NCI-H2171 (cell line): ENCODE measurements around the gene PTPRD.

Source experiments
- DNase-seq: peaks from one replicate; lab custom pipeline; 2025; lab: John Stamatoyannopoulos, UW

The PTPRD gene

GRCh38 chr9:10172476-10172875 lies 440.3 kb downstream of the PTPRD start:
- peak; percentile 13 for DNase-seq

GRCh38 chr9:10168241-10168640 lies 444.6 kb downstream of the PTPRD start:
- no peak for DNase-seq

GRCh38 chr9:10148796-10149195 lies 464.0 kb downstream of the PTPRD start:
- DNase-seq, result no peak

- DNase-seq, result no peak
Measured at GRCh38 chr9:10146517-10147331, 466.1 kb downstream of the PTPRD start.

- DNase-seq, result no peak
Measured at GRCh38 chr9:10144355-10144754, 468.4 kb downstream of the PTPRD start.

- no peak for DNase-seq
Measured at GRCh38 chr9:10135553-10135952, 477.2 kb downstream of the PTPRD start.

- DNase-seq, result no peak
Measured at GRCh38 chr9:10134266-10134665, 478.5 kb downstream of the PTPRD start.

- no peak for DNase-seq
Measured at GRCh38 chr9:10130061-10130675, 482.6 kb downstream of the PTPRD start.

- no peak for DNase-seq
Measured at GRCh38 chr9:10127867-10128266, 484.9 kb downstream of the PTPRD start.

GRCh38 chr9:10112798-10113197 lies 500.0 kb downstream of the PTPRD start:
- DNase-seq, result no peak

- DNase-seq, result no peak
Measured at GRCh38 chr9:10112070-10112469, 500.7 kb downstream of the PTPRD start.

- no peak for DNase-seq
Measured at GRCh38 chr9:10108815-10109214, 504.0 kb downstream of the PTPRD start.

GRCh38 chr9:10104774-10105173 lies 508.0 kb downstream of the PTPRD start:
- no peak for DNase-seq

- no peak for DNase-seq
Measured at GRCh38 chr9:10095208-10095607, 517.6 kb downstream of the PTPRD start.

- DNase-seq, result no peak
Measured at GRCh38 chr9:10094563-10094962, 518.2 kb downstream of the PTPRD start.

GRCh38 chr9:10080012-10080411 lies 532.8 kb downstream of the PTPRD start:
- DNase-seq, result no peak

GRCh38 chr9:10079284-10079964 lies 533.4 kb downstream of the PTPRD start:
- no peak for DNase-seq

GRCh38 chr9:10071579-10071978 lies 541.2 kb downstream of the PTPRD start:
- no peak for DNase-seq

GRCh38 chr9:10062629-10063395 lies 550.0 kb downstream of the PTPRD start:
- DNase-seq, result no peak

GRCh38 chr9:10059044-10059443 lies 553.8 kb downstream of the PTPRD start:
- DNase-seq, result peak; percentile 72

GRCh38 chr9:10055886-10056395 lies 556.9 kb downstream of the PTPRD start:
- DNase-seq, result no peak

GRCh38 chr9:10054456-10054855 lies 558.3 kb downstream of the PTPRD start:
- no peak for DNase-seq
